ENCODE data around the gene TERF2IP.

TERF2IP gene

DNA sequence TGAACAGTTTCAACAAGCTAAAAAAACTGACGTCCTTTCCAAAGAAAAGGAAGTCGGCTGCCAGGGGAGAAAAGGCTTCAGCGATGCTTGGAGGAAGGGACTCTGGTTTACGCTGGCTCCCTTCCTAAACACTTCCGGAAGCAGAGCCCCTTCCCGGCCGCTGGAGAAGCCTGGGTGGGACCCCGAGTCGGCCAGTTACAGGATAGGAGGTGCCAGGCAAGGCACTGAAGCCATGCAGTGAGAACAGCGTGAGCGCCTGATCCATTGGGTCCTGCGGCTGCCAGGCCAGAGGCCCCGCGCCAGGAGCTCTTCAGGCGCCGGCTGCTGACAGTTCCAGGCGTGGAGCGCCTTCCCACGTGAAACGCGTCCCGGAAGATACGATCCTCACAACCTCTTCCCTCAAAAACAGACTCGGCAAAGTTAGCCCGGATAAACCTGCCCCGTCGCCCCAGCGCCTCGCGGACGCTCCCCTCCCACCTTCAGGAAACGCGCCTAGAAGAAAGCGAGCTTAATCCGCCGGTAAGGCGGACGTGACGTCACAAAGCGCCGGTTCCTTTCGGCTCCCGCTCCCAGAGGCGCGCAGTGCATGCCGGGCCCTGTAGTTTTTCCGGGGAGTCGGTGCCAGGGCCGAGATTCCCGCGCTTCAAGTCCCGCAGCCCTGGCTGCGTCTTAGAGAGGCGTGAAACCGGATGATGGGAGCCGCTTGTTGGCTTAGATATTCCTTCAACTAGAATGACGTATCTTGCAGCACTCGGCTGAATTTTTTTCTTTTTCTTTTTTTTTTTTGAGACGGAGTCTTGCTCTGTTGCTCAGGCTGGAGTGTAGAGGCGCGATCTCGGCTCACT, 24.6 kb upstream of the TERF2IP start, which contains the start of gene ADAT1 (continued):
- TF ChIP-seq, protein P1, sequence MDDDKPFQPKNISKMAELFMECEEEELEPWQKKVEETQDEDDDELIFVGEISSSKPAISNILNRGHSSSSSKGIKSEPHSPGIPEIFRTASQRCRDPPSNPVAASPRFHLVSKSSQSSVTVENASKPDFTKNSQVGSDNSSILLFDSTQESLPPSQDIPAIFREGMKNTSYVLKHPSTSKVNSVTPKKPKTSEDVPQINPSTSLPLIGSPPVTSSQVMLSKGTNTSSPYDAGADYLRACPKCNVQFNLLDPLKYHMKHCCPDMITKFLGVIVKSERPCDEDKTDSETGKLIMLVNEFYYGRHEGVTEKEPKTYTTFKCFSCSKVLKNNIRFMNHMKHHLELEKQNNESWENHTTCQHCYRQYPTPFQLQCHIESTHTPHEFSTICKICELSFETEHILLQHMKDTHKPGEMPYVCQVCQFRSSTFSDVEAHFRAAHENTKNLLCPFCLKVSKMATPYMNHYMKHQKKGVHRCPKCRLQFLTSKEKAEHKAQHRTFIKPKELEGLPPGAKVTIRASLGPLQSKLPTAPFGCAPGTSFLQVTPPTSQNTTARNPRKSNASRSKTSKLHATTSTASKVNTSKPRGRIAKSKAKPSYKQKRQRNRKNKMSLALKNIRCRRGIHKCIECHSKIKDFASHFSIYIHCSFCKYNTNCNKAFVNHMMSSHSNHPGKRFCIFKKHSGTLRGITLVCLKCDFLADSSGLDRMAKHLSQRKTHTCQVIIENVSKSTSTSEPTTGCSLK (tag by site-specific recombination; IDR thresholded peaks at IDR 0.05): no peak
- peak; percentile 99 for TF ChIP-seq ZNF335 (tag by site-specific recombination; conservative IDR thresholded peaks at IDR 0.05)
- no peak for TF ChIP-seq ZNF302 (tag by site-specific recombination; IDR thresholded peaks at IDR 0.05; ENCODE audit: low read depth)
- no peak for TF ChIP-seq ZNF26 (tag by site-specific recombination; IDR thresholded peaks at IDR 0.05)
- peak; percentile 94 for TF ChIP-seq ZEB2 (tag by site-specific recombination; IDR thresholded peaks at IDR 0.05)
- TF ChIP-seq, protein P2, sequence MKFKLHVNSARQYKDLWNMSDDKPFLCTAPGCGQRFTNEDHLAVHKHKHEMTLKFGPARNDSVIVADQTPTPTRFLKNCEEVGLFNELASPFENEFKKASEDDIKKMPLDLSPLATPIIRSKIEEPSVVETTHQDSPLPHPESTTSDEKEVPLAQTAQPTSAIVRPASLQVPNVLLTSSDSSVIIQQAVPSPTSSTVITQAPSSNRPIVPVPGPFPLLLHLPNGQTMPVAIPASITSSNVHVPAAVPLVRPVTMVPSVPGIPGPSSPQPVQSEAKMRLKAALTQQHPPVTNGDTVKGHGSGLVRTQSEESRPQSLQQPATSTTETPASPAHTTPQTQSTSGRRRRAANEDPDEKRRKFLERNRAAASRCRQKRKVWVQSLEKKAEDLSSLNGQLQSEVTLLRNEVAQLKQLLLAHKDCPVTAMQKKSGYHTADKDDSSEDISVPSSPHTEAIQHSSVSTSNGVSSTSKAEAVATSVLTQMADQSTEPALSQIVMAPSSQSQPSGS (tag by site-specific recombination; IDR thresholded peaks at IDR 0.05; ENCODE audit: low read depth): peak; percentile 94
- TF ChIP-seq ZNF239 (tag by site-specific recombination; IDR thresholded peaks at IDR 0.05): peak; percentile 47; the same call in 1 of the 2 replicates
- TF ChIP-seq ZNF155 (tag by site-specific recombination; IDR thresholded peaks at IDR 0.05): no peak
- TF ChIP-seq HOXD13 (CRISPR knock-in tag; IDR thresholded peaks at IDR 0.05; ENCODE audit: borderline replicate concordance): no peak
- TF ChIP-seq SCRT1 (tag by site-specific recombination; IDR thresholded peaks at IDR 0.05; ENCODE audit: borderline replicate concordance): no peak
- TF ChIP-seq ZFP69B (tag by site-specific recombination; IDR thresholded peaks at IDR 0.05): peak; percentile 44; the same call in 1 of the 2 replicates
- TF ChIP-seq ZNF76 (tag by site-specific recombination; IDR thresholded peaks at IDR 0.05; ENCODE audit: borderline replicate concordance, low read depth): peak; percentile 94
- TF ChIP-seq ZNF629 (tag by site-specific recombination; IDR thresholded peaks at IDR 0.05): peak; percentile 99
- no peak for TF ChIP-seq GFI1B (tag by site-specific recombination; IDR thresholded peaks at IDR 0.05)
- no peak for TF ChIP-seq ZNF157 (tag by site-specific recombination; IDR thresholded peaks at IDR 0.05)
- no peak for TF ChIP-seq ZNF529 (tag by site-specific recombination; IDR thresholded peaks at IDR 0.05; ENCODE audit: insufficient replicate concordance)
- no peak for TF ChIP-seq ZNF16 (tag by site-specific recombination; IDR thresholded peaks at IDR 0.05; ENCODE audit: low read depth)
- TF ChIP-seq ZBTB48 (tag by site-specific recombination; IDR thresholded peaks at IDR 0.05): no peak
- no peak for TF ChIP-seq ZFP37 (tag by site-specific recombination; IDR thresholded peaks at IDR 0.05)
- peak; percentile 51; the same call in 1 of the 2 replicates for TF ChIP-seq SP3 (tag by site-specific recombination; IDR thresholded peaks at IDR 0.05)
- no peak for TF ChIP-seq ZNF169 (tag by site-specific recombination; IDR thresholded peaks at IDR 0.05)
- TF ChIP-seq ZNF266 (tag by site-specific recombination; IDR thresholded peaks at IDR 0.05; ENCODE audit: low read depth): no peak
- no peak for TF ChIP-seq ZNF664 (tag by site-specific recombination; IDR thresholded peaks at IDR 0.05)
- TF ChIP-seq ZNF211 (tag by site-specific recombination; IDR thresholded peaks at IDR 0.05; ENCODE audit: low read depth): no peak
- TF ChIP-seq ZNF280D (tag by site-specific recombination; IDR thresholded peaks at IDR 0.05): no peak
- TF ChIP-seq ZNF585B (tag by site-specific recombination; IDR thresholded peaks at IDR 0.05): no peak
- peak; percentile 65 for TF ChIP-seq ZNF518A (tag by site-specific recombination; conservative IDR thresholded peaks at IDR 0.05; ENCODE audit: low read depth)

All from HEK293 (cell line).